Transverse colon (tissue), 4 donors: ENCODE measurements around the gene SHOX. TPM values are rescaled to one million over a fixed set of nuclear protein-coding genes. Genes with fewer than 3 reads are reported as not detected.

Experiments used
- DNase-seq: peaks from one replicate; pipeline ENCODE4 v3.0.0-alpha.2; 2019
- H3K27ac ChIP-seq, 4 donors: fragments of 200-600 bp; sonication (generic); 2 replicates each; pipeline ENCODE4 v1.5.1; 2016 to 2018; ENCODE audit warnings: inconsistent platforms in 4 of 4
- H3K27me3 ChIP-seq: fragments of 200-600 bp; sonication (generic); 2 replicates; pipeline ENCODE4 v1.5.1; 2017; ENCODE audit warnings: inconsistent platforms
- H3K36me3 ChIP-seq, 4 donors: fragments of 200-600 bp; sonication (generic); 2 replicates each; pipeline ENCODE4 v1.5.1; 2017 to 2019; ENCODE audit warnings: inconsistent platforms in 4 of 4
- H3K4me1 ChIP-seq, 4 donors: fragments of 200-600 bp; sonication (generic); 2 replicates each; pipeline ENCODE4 v1.5.1; 2017 to 2020; ENCODE audit warnings: inconsistent platforms in 4 of 4
- H3K4me3 ChIP-seq, 4 donors: fragments of 200-600 bp; sonication (generic); 1 replicate in 1 of 4; 2 replicates in 3 of 4; pipeline versions ENCODE4 v1.5.1 to v1.6.1; 2017 to 2019; ENCODE audit warnings: inconsistent platforms in 4 of 4
- H3K9me3 ChIP-seq, 2 donors: fragments of 200-600 bp; sonication (generic); 2 replicates each; pipeline ENCODE4 v1.5.1; 2017 to 2019; ENCODE audit warnings: inconsistent platforms in 2 of 2
- EP300 ChIP-seq: sonication (generic); formaldehyde crosslinking; IDR thresholded peaks from one replicate; pipeline ENCODE4 v1.6.1; 2017; ENCODE audit warnings: antibody characterized with exemption, low read depth
- POLR2A ChIP-seq: fragments of 450-650 bp; IDR thresholded peaks from one replicate; pipeline ENCODE4 v1.6.1; 2016; ENCODE audit warnings: antibody characterized with exemption, mild to moderate bottlenecking, moderate library complexity
- POLR2AphosphoS5 ChIP-seq, 3 donors: sonication (generic); formaldehyde crosslinking; IDR thresholded peaks; one replicate each; pipeline ENCODE4 v1.6.1; 2016; ENCODE audit warnings: antibody characterized with exemption in 3 of 3
- WGBS, 2 donors: methylation state at CpG; one replicate each; pipeline ENCODE4 v1.1.5; 2018; ENCODE audit warnings: low coverage in 1 of 2; 5-methylcytosine and 5-hydroxymethylcytosine counted together
- in situ Hi-C, 4 donors: fragments of 200-750 bp; cut with MboI; loops; one replicate each; pipeline versions ENCODE4 v1.15.0 to v1.15.1; 2017; ENCODE audit warnings: low sequenced_read_pairs in 3 of 4, low pct_ligation_motif_present in 1 of 4, low pct_unique_long_range_greater_than_20kb in 1 of 4
- intact Hi-C: fragments of 100-400 bp; cut with DNase I; formaldehyde crosslinking; loops from one replicate; pipeline ENCODE4 v1.15.1; 2023; ENCODE audit warnings: low total_unique reads
- total RNA-seq, 4 donors: library from RNA; depleted of rRNA; stranded (reverse); fragments of >200 nt; gene quantifications; one replicate each; pipeline ENCODE4 v1.1.0, GENCODE V29; 2016
- TF ChIP-seq, protein P1 (sequence below), 5 experiments: fragments of 200-600 bp in 3 of 5; fragments of 450-650 bp in 2 of 5; sonication (generic) in 3 of 5; IDR thresholded peaks; 1 replicate in 2 of 5; 2 replicates in 3 of 5; pipeline ENCODE4 v1.5.1; 2016 to 2017; ENCODE audit warnings: antibody characterized with exemption in 5 of 5, inconsistent platforms in 3 of 5, mild to moderate bottlenecking in 2 of 5, moderate library complexity in 1 of 5

SHOX gene
- total RNA-seq, 4 donors from 2014 or later, result 0.14 to 2.6 (median 0.16) TPM; not detected in 1

DNA sequence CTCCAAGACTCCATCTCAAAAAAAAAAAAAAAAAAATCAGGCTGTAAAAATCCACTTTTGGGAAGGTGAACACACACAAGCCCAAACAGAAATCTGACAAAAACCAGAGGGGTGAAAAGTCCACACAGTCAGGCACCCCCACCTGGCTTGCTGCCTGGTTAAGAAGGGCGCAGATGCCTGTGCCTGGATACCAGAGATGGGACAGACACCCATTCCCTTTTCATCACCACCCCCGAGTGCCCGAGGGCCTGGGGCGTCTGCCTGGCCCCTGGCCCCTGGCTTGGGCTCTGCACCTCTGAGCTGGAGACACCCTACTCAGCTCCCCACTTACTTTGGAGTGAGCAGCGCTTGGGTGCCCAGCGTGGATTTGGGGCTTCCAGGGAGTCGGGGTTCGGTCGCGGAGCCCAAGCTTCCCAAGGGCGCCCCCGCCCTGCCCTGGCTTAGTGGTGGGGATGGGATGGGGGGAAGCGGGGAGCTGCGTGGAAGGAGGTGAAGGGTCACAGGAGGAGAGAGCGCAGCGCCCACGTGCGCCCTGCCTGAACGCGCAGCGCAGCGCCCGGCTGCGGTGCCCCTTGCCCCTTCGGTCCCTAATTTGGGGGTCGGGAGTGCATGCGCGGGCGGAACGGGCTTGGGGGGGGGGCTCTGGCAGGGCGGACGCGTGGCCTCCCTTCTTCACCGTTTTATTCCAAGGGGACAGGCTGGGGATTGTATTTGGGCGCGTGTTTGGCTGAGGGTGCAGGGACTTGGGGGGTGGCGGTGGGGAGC lies 11.3 kb downstream of the SHOX start:
- no peak overlapping the region for H3K27ac ChIP-seq
- intact Hi-C loops (no loop called here), in situ Hi-C loops (no loop called here)
- DNase-seq, result no peak
- peaks cover 0 to 22% (median 3%) of the 10 kb centered on the region in 4 donors for H3K4me1 ChIP-seq
- H3K9me3 ChIP-seq, result no peaks in the 10 kb centered on the region
- no peak for TF ChIP-seq POLR2A
- H3K4me3 ChIP-seq, result no peak overlapping the region
- H3K36me3 ChIP-seq, result no peaks in the 10 kb centered on the region
- peaks cover 79% of the 10 kb centered on the region for H3K27me3 ChIP-seq
- 26% methylated on average over 37 of the region's 37 CpGs; no CpG with 5 or more reads in 1 of the 2 donors for WGBS, 2 donors

DNA sequence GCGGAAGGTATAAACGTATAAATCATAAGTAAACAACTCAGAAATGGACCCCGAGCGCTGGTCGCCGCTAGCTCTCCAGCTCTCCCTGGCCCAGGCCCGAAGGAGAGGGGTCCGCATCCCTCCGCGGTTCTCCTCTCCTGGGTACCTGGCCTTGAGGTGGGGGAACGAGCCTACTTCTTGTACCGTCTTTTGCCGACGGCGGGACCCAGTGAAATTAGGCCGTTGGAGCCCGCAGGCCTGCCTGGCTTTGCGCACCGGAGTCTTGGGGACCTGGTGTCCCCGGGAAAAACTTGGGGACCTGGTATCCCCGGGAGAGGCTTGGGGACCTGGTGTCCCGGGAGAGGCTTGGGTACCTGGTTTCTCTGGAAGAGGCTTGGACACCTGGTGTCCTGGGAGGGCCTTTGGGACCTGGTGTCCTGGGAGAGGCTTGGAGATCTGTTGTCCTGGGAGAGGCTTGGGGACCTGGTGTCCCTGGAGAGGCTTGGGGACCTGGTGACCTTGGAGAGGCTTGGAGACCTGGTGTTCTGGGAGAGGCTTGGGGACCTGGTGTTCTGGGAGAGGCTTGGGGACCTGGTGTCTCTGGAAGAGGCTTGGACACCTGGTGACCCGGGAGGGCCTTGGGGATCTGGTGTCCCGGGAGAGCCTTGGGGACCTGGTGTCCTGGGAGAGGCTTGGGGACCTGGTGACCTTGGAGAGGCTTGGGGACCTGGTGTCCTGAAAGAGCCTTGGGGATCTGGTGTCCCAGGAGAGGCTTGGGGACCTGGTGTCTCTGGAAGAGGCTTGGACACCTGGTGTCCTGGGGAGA lies 12.0 kb downstream of the SHOX start:
- H3K27ac ChIP-seq, result no peak overlapping the region
- TF ChIP-seq POLR2A (no peak), POLR2AphosphoS5 (IDR thresholded peaks at IDR 0.05) (no peak), EP300 (no peak)
- TF ChIP-seq, protein P1, sequence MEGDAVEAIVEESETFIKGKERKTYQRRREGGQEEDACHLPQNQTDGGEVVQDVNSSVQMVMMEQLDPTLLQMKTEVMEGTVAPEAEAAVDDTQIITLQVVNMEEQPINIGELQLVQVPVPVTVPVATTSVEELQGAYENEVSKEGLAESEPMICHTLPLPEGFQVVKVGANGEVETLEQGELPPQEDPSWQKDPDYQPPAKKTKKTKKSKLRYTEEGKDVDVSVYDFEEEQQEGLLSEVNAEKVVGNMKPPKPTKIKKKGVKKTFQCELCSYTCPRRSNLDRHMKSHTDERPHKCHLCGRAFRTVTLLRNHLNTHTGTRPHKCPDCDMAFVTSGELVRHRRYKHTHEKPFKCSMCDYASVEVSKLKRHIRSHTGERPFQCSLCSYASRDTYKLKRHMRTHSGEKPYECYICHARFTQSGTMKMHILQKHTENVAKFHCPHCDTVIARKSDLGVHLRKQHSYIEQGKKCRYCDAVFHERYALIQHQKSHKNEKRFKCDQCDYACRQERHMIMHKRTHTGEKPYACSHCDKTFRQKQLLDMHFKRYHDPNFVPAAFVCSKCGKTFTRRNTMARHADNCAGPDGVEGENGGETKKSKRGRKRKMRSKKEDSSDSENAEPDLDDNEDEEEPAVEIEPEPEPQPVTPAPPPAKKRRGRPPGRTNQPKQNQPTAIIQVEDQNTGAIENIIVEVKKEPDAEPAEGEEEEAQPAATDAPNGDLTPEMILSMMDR (IDR thresholded peaks at IDR 0.05), result no peak
- 36 to 67% methylated on average over 1 to 12 of the region's 24 CpGs for WGBS, 2 donors
- DNase-seq, result no peak
- no peaks in the 10 kb centered on the region for H3K36me3 ChIP-seq
- intact Hi-C loops, result no loop called here
- H3K4me3 ChIP-seq, result no peak overlapping the region
- H3K27me3 ChIP-seq, result peaks cover 71% of the 10 kb centered on the region
- no peaks in the 10 kb centered on the region for H3K9me3 ChIP-seq
- H3K4me1 ChIP-seq, result peaks cover 0 to 17% (median 3%) of the 10 kb centered on the region in 4 donors
- in situ Hi-C loops, result no loop called here

DNA sequence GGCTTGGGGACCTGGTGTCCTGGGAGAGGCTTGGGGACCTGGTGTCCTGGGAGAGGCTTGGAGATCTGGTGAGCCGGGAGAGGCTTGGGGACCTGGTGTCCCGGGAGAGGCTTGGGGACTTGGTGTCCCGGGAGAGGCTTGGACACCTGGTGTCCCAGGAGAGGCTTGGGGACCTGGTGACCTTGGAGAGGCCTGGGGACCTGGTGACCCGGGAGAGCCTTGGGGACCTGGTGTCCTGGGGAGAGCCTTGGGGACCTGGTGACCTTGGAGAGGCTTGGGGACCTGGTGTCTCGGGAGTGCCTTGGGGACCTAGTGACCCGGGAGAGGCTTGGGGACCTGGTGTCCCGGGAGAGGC lies 12.6 kb downstream of the SHOX start:
- Histone ChIP-seq H3K9me3 (no peaks in the 10 kb centered on the region), H3K4me3 (no peak overlapping the region), H3K36me3 (no peaks in the 10 kb centered on the region), H3K27me3 (peaks cover 66% of the 10 kb centered on the region), H3K4me1 (peaks cover 0 to 13% (median 3%) of the 10 kb centered on the region in 4 donors), H3K27ac (no peak overlapping the region)
- in situ Hi-C loops, result no loop called here
- intact Hi-C loops, result no loop called here
- WGBS, 2 donors, result 64 to 90% methylated on average over 2 to 7 of the region's 7 CpGs
- TF ChIP-seq EP300, result no peak
- TF ChIP-seq POLR2AphosphoS5 (IDR thresholded peaks at IDR 0.05), result no peak
- TF ChIP-seq, protein P1 (IDR thresholded peaks at IDR 0.05), result no peak
- TF ChIP-seq POLR2A, result no peak
- DNase-seq, result no peak

DNA sequence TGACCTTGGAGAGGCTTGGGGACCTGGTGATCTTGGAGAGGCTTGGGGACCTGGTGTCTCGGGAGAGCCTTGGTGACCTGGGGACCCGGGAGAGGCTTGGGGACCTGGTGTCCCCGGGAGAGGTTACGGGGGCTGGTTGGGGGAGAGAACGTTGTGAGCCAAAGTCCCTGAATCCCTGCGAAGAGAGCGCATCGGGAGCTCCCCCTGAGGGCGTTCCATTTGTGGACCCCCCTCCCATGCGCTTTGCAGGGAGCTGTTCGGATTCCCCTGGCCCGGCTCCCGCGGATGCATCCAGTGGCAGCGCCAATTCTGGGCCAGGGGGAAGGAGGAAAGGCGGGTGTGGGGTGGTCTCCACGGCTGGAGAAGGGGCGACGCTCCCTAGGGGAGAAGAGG lies 13.3 kb downstream of the SHOX start:
- DNase-seq, result no peak
- H3K27ac ChIP-seq, result peak overlapping the region in 1 of 4 donors; percentile 75
- H3K27me3 ChIP-seq, result peaks cover 59% of the 10 kb centered on the region
- TF ChIP-seq POLR2AphosphoS5 (IDR thresholded peaks at IDR 0.05) (no peak), EP300 (no peak), POLR2A (no peak)
- TF ChIP-seq, protein P1 (IDR thresholded peaks at IDR 0.05), result no peak
- no peaks in the 10 kb centered on the region for H3K36me3 ChIP-seq
- in situ Hi-C loops, result no loop called here
- 16% methylated on average over 19 of the region's 19 CpGs; no CpG with 5 or more reads in 1 of the 2 donors for WGBS, 2 donors
- intact Hi-C loops, result no loop called here
- H3K4me3 ChIP-seq, result peak overlapping the region in 3 of 4 donors; percentile 43 to 55 (median 49)
- H3K4me1 ChIP-seq, result peaks cover 0 to 9% (median 3%) of the 10 kb centered on the region in 4 donors
- no peaks in the 10 kb centered on the region for H3K9me3 ChIP-seq
